ENCODE results near the gene TNFSF18. TPM values are rescaled to one million over a fixed set of nuclear protein-coding genes. Genes with fewer than 3 reads are reported as not detected.

The TNFSF18 gene
- total and polyA plus RNA-seq, 2 of the 4 experiments (the other 2 are of a cell fraction), result 0.12 to 0.18 TPM

DNA sequence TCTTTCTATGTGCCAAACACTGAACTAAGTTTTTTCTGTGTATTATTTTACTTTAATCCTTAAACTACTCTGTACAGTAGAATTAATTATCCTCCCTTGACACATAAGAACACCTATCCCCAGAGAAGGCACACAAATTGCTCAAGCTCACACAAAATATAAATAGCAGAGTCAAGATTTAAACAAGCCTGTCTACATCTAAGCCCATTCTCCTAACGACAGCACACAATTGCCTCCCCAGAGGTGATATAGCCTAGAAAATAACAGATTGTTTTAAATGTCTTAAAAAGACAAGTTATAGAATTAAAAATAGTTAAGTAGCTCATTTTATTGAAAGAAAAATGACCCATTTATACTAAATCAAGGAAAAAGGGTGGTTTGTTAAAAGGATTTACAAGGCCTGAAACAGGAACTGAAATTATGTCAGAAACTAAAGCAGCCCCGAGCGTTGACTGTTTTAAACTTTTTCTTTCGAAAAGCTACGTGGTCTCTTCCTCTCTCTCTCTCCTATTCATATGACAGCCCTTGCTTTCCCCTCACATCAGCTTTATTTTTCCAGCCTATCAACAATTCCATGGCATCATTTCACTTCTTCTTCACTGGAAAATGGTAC, 30.5 kb downstream of the TNFSF18 start:
- dilution Hi-C loops (cut with HindIII; ENCODE audit: low sequenced_read_pairs, unreplicated experiment), result no loop called here
- Histone ChIP-seq H2AFZ (replicated peaks; ENCODE audit: low read length, poor library complexity) (no peak overlapping the region), H3K9me3 (ENCODE audit: control insufficient read depth, insufficient read depth, low read length) (peaks cover 2% of the 10 kb centered on the region), H3K36me3 (ENCODE audit: control insufficient read depth, insufficient read depth, low read length) (no peaks in the 10 kb centered on the region), H3K9ac (ENCODE audit: low read depth, low read length) (no peak overlapping the region), H4K5ac (ENCODE audit: low read depth, low read length) (no peak overlapping the region), H3K27ac (ENCODE audit: insufficient read depth, low read length) (no peak overlapping the region), H3K9me1 (ENCODE audit: insufficient read depth, low read length) (no peaks in the 10 kb centered on the region), H2AK5ac (ENCODE audit: low read depth, low read length) (no peak overlapping the region), H3K4me3 (ENCODE audit: insufficient read depth, low read depth, low read length) (no peak overlapping the region), H3K14ac (replicated peaks; ENCODE audit: low read depth, low read length) (no peak overlapping the region), H3K23ac (ENCODE audit: low read depth, low read length) (no peak overlapping the region), H4K8ac (ENCODE audit: low read depth in 2 of 2, low read length in 2 of 2) (no peak overlapping the region), H3K4me2 (ENCODE audit: low read depth, low read length) (no peak overlapping the region), H3K4ac (ENCODE audit: low read depth, low read length) (no peak overlapping the region), H3K79me1 (ENCODE audit: low read depth in 1 of 2, low read length in 2 of 2) (no peaks in the 10 kb centered on the region), H3K4me1 (ENCODE audit: control insufficient read depth, insufficient read depth, low read length) (no peaks in the 10 kb centered on the region), H2BK15ac (ENCODE audit: low read depth, low read length) (no peak overlapping the region), H2BK20ac (ENCODE audit: low read depth, low read length) (no peak overlapping the region), H2AK9ac (replicated peaks; ENCODE audit: low read depth, low read length, poor library complexity) (no peak overlapping the region), H4K20me1 (ENCODE audit: insufficient read depth, low read length) (no peaks in the 10 kb centered on the region), H3K56ac (ENCODE audit: extremely low read depth, insufficient read depth, low read length) (no peak overlapping the region; the same call in 1 of the 2 replicates), H2BK120ac (ENCODE audit: low read depth, low read length) (no peak overlapping the region), H3K27me3 (ENCODE audit: control insufficient read depth, insufficient read depth, low read length) (no peaks in the 10 kb centered on the region), H2BK5ac (ENCODE audit: low read depth, low read length, poor library complexity, severe bottlenecking) (no peak overlapping the region), H4K91ac (ENCODE audit: insufficient read depth, low read depth, low read length) (no peak overlapping the region), H3K18ac (ENCODE audit: low read depth, low read length) (no peak overlapping the region)
- intact Hi-C loops (cut with micrococcal nuclease), result no loop called here
- no peak for ATAC-seq (ENCODE audit: low read depth)
- no peak for DNase-seq
- TF ChIP-seq RAD21 (IDR thresholded peaks at IDR 0.05; ENCODE audit: low read length) (no peak), MAFK (IDR thresholded peaks at IDR 0.05; ENCODE audit: low read depth, low read length) (no peak), FOS (IDR thresholded peaks at IDR 0.05; ENCODE audit: low read depth, low read length) (no peak), CHD1 (IDR thresholded peaks at IDR 0.05; ENCODE audit: low read depth, low read length) (no peak), CTCF (conservative IDR thresholded peaks at IDR 0.05; ENCODE audit: low read depth, low read length) (no peak), MAZ (IDR thresholded peaks at IDR 0.05; ENCODE audit: borderline replicate concordance, low read depth, low read length) (no peak), CEBPB (IDR thresholded peaks at IDR 0.05; ENCODE audit: low read depth, low read length) (no peak), RCOR1 (IDR thresholded peaks at IDR 0.05; ENCODE audit: insufficient replicate concordance, low read length) (no peak)
- TF ChIP-seq, protein P1, sequence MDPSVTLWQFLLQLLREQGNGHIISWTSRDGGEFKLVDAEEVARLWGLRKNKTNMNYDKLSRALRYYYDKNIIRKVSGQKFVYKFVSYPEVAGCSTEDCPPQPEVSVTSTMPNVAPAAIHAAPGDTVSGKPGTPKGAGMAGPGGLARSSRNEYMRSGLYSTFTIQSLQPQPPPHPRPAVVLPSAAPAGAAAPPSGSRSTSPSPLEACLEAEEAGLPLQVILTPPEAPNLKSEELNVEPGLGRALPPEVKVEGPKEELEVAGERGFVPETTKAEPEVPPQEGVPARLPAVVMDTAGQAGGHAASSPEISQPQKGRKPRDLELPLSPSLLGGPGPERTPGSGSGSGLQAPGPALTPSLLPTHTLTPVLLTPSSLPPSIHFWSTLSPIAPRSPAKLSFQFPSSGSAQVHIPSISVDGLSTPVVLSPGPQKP (IDR thresholded peaks at IDR 0.05; ENCODE audit: borderline replicate concordance, low read depth, low read length), result no peak
- TF ChIP-seq, protein P2, sequence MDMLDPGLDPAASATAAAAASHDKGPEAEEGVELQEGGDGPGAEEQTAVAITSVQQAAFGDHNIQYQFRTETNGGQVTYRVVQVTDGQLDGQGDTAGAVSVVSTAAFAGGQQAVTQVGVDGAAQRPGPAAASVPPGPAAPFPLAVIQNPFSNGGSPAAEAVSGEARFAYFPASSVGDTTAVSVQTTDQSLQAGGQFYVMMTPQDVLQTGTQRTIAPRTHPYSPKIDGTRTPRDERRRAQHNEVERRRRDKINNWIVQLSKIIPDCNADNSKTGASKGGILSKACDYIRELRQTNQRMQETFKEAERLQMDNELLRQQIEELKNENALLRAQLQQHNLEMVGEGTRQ (IDR thresholded peaks at IDR 0.05; ENCODE audit: low read depth, low read length), result no peak
- no TSS peak for BruUV-seq (replicated peaks)
- ChIA-PET CTCF (interaction anchor here (0.8 kb wide), 1 partner anchor 11 kb away, joined by 3 read pairs; no protein-coding TSS in a partner anchor), POLR2A (ENCODE audit: unreplicated experiment) (no interaction called here)
- 100% methylated on average over 4 of the region's 5 CpGs; no CpG with 5 or more reads in 1 of the 2 experiments for WGBS, 2 experiments (ENCODE audit: extremely low coverage in 2 of 2, insufficient read length in 1 of 2)
- in situ Hi-C loops (cut with MboI; ENCODE audit: low sequenced_read_pairs), result no loop called here
